Activated CD4-positive, CD25-positive, alpha-beta regulatory T cell treated with anti-CD3 and anti-CD28 coated beads, Interleukin-2, amount 50 U/mL, for 16 hours (primary cell): ENCODE measurements around the gene NPFFR1.
"Not testable (repeated sequence)": the region's sequence is repeated elsewhere in the genome, so short reads cannot be mapped to it uniquely, and the experiment has no call there.

Source experiments
- DNase-seq: peaks from one replicate; pipeline ENCODE4 v3.0.0-alpha.2; 2020; ENCODE audit warnings: low read depth, low spot score

Gene NPFFR1

GRCh38 chr10:70256463-70256862 lies 27.3 kb downstream of the NPFFR1 start:
- DNase-seq: no peak

- DNase-seq: no peak
Measured at GRCh38 chr10:70255329-70256299, 28.2 kb downstream of the NPFFR1 start.

- DNase-seq: no peak
Measured at GRCh38 chr10:70254778-70255328, 29.0 kb downstream of the NPFFR1 start.

GRCh38 chr10:70253878-70254765 lies 29.7 kb downstream of the NPFFR1 start:
- no peak for DNase-seq

GRCh38 chr10:70250961-70251680 lies 32.7 kb downstream of the NPFFR1 start:
- no peak for DNase-seq

GRCh38 chr10:70247360-70247759 lies 36.4 kb downstream of the NPFFR1 start:
- no peak for DNase-seq

- DNase-seq: no peak
Measured at GRCh38 chr10:70241081-70241480, 42.7 kb downstream of the NPFFR1 start.

- not testable (repeated sequence) for DNase-seq
Measured at GRCh38 chr10:70239986-70240385, 43.8 kb downstream of the NPFFR1 start.

- not testable (repeated sequence) for DNase-seq
Measured at GRCh38 chr10:70239077-70239976, 44.5 kb downstream of the NPFFR1 start.

GRCh38 chr10:70237958-70238536 lies 45.8 kb downstream of the NPFFR1 start:
- DNase-seq: not testable (repeated sequence)

- DNase-seq: no peak
Measured at GRCh38 chr10:70234668-70235447, 48.9 kb downstream of the NPFFR1 start.

GRCh38 chr10:70233939-70234300 lies 49.9 kb downstream of the NPFFR1 start:
- DNase-seq: no peak

- DNase-seq: peak; percentile 99
Measured at GRCh38 chr10:70233109-70233938, 50.5 kb downstream of the NPFFR1 start, which contains the start of gene PPA1. Gene PPA1 (minus strand): TSS chr10:70233429. CDS start chr10:70233327, 102 bp downstream.

- no peak for DNase-seq
Measured at GRCh38 chr10:70232859-70233108, 51.0 kb downstream of the NPFFR1 start.

- peak; percentile 16 for DNase-seq
Measured at GRCh38 chr10:70232155-70232858, 51.5 kb downstream of the NPFFR1 start.

- DNase-seq: no peak
Measured at GRCh38 chr10:70228491-70228890, 55.3 kb downstream of the NPFFR1 start.

- DNase-seq: no peak
Measured at GRCh38 chr10:70227548-70228320, 56.1 kb downstream of the NPFFR1 start.
